OCI-LY1 (cell line): Measurements from ENCODE around the gene ZMIZ1.

Experiments
- H2AFZ ChIP-seq: fragments of 200-600 bp; sonication (generic), shearing (Covaris generic); 2 replicates; pipeline ENCODE4 v1.6.0; 2014; ENCODE audit warnings: antibody characterized with exemption, mild to moderate bottlenecking, low read length
- H3F3A ChIP-seq: fragments of 200-600 bp; sonication (generic), shearing (Covaris generic); 2 replicates; pipeline ENCODE4 v1.6.0; 2014; ENCODE audit warnings: mild to moderate bottlenecking, antibody characterized with exemption, low read length, moderate library complexity; ENCODE audit not compliant: insufficient read depth
- H3K27ac ChIP-seq: fragments of 200-600 bp; sonication (generic); 2 replicates; pipeline ENCODE4 v1.5.1; 2014; ENCODE audit warnings: low read length, mixed run types, mild to moderate bottlenecking, low read depth; ENCODE audit not compliant: poor library complexity, severe bottlenecking
- H3K27me3 ChIP-seq: fragments of 200-600 bp; sonication (generic); 2 replicates; pipeline ENCODE4 v1.6.0; 2014; ENCODE audit warnings: antibody characterized with exemption, mild to moderate bottlenecking, low read length, moderate library complexity; ENCODE audit not compliant: insufficient read depth
- H3K36me3 ChIP-seq: fragments of 200-600 bp; sonication (generic); 2 replicates; pipeline ENCODE4 v1.6.1; 2014; ENCODE audit warnings: mild to moderate bottlenecking, antibody characterized with exemption, low read length, moderate library complexity, mixed read lengths; ENCODE audit not compliant: insufficient read depth
- H3K4me1 ChIP-seq: fragments of 200-600 bp; sonication (generic); 2 replicates; pipeline ENCODE4 v1.5.1; 2014; ENCODE audit warnings: mild to moderate bottlenecking, low read length, moderate library complexity; ENCODE audit not compliant: insufficient read depth, severe bottlenecking
- H3K4me2 ChIP-seq: fragments of 200-600 bp; sonication (generic), shearing (Covaris generic); 2 replicates; pipeline ENCODE4 v1.6.1; 2014; ENCODE audit warnings: low read length
- H3K4me3 ChIP-seq: fragments of 200-600 bp; sonication (generic); 2 replicates; pipeline ENCODE4 v1.5.1; 2014; ENCODE audit warnings: low read length, low read depth, mild to moderate bottlenecking, mixed read lengths; ENCODE audit not compliant: poor library complexity, severe bottlenecking
- H3K79me2 ChIP-seq: fragments of 200-600 bp; shearing (Covaris generic); 2 replicates; pipeline ENCODE4 v1.6.1; 2016; ENCODE audit warnings: mixed run types, low read length, mixed read lengths; ENCODE audit not compliant: insufficient read depth
- H3K9ac ChIP-seq: fragments of 200-600 bp; sonication (generic), shearing (Covaris generic); 2 replicates; pipeline ENCODE4 v1.6.1; 2014; ENCODE audit warnings: mild to moderate bottlenecking, low read length, mixed read lengths
- H3K9me2 ChIP-seq: fragments of 200-600 bp; sonication (generic), shearing (Covaris generic); 2 replicates; pipeline ENCODE4 v1.6.1; 2014; ENCODE audit warnings: low read depth, mild to moderate bottlenecking, low read length, mixed read lengths
- H3K9me3 ChIP-seq: fragments of 200-600 bp; shearing (Covaris generic); 2 replicates; pipeline ENCODE4 v1.6.1; 2014; ENCODE audit warnings: low read length, mixed read lengths
- H4K20me1 ChIP-seq: fragments of 200-600 bp; sonication (generic), shearing (Covaris generic); 2 replicates; pipeline ENCODE4 v1.6.0; 2016; ENCODE audit warnings: mild to moderate bottlenecking, low read length; ENCODE audit not compliant: insufficient read depth
- CTCF ChIP-seq: fragments of 200-600 bp; sonication (generic), shearing (Covaris generic); IDR thresholded peaks from 2 replicates; pipeline ENCODE4 v1.5.1; 2017; ENCODE audit warnings: mild to moderate bottlenecking, antibody characterized with exemption, low read length, moderate library complexity, mixed read lengths
- EZH2 ChIP-seq: fragments of 200-600 bp; sonication (generic), shearing (Covaris generic); IDR thresholded peaks from 2 replicates; pipeline ENCODE4 v1.8.0; 2017; ENCODE audit warnings: borderline replicate concordance, mixed run types, mild to moderate bottlenecking, antibody characterized with exemption, low read length, moderate library complexity, mixed read lengths

ZMIZ1 gene

DNA sequence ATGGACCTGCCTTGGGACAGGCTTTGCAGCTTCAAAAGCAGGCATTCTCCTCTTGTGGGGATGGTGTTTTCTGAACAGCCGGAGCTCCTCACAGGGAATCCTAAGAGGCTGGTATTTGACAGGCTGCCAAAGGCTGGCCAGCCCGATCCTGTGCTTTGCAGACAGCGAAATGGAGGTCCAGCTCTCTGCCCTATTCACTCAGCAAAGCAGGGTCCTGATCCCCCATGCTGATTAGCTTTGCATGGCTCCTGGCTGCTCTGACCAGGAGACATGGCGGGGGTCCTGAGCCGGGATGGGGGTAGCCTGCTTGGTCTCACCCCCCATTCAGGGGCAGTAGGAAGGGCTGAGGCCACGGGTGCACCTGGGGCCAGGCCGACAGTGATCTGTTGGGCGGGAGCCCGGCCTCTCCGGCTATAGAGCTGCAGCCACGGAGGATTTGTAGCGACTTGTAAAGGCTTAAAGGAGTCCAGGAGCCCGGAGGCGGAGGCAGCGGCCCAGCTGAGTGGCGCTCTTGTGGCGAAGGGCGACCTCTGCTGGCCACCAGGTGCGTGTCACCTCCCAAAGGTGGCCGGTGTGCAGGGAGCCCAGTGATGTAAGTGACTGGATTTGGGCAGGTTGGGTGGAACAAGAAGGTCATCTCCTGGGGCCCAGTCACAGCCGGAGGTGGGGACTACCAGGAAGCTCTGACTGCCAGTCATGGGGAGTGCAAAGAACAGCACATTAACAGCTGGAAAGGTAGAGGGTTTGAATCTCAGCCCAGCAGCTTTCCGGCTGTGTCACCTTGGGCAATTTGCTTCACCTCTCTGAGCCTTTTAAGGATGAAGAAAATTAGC lies 126.5 kb downstream of the ZMIZ1 start:
- H3K9ac ChIP-seq: no peak overlapping the region
- H4K20me1 ChIP-seq: no peaks in the 10 kb centered on the region
- H3K4me3 ChIP-seq: no peak overlapping the region
- H3K27me3 ChIP-seq: no peaks in the 10 kb centered on the region
- no peaks in the 10 kb centered on the region for H3K9me3 ChIP-seq
- no peak overlapping the region for H3K4me2 ChIP-seq
- TF ChIP-seq CTCF (peak; percentile 91), EZH2 (no peak)
- no peak overlapping the region for H3K27ac ChIP-seq
- no peaks in the 10 kb centered on the region for H3K79me2 ChIP-seq
- H3K4me1 ChIP-seq: no peaks in the 10 kb centered on the region
- no peaks in the 10 kb centered on the region for H3F3A ChIP-seq
- no peak overlapping the region for H2AFZ ChIP-seq
- no peaks in the 10 kb centered on the region for H3K36me3 ChIP-seq
- H3K9me2 ChIP-seq: no peaks in the 10 kb centered on the region

DNA sequence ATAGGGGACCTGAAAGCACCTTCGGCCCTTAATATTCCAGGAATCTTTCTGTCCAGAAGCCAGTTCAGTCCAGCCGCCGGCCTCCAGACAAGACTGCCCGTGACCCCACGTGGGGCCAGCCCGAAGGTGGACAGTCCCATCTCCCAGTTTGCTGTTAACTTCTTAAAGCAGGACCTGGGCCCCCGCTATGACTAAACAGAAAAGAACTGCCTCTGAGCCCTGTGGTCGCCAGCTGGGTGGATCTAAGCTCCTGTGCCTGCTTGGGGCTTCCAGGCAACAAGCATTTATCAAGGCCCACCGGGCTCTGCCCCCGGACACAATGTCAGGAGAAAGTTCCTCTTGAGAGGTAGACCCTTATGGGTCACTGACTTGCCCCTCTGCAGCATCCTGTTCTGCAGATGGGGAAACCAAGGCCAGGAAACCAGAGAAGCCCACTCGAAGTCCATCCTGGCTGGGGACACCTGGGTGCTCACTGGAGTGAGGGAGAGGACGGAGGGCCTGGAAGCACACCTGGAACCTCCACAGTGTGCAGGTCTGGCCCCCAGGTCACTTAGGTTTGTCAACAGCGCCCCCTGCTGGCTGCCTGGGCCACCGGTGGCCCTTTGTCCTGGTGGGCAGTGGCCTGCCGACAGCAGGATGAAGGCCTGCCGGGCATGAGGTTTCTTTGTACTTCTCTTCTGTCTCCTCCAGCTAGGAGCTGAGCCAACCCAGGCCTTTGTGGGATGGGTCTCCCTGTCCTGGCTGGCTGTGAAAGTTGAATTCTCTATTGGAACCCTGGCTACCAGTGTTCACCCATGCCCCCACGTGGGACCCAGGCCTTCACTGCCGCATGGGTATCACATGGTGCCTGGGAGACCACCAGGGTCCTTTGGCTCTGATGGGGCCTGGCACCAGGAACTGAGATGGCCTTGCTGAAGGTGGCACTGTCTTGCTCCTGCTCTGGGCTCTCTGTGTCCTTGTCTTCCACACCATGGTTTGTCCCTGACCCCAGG lies 128.0 kb downstream of the ZMIZ1 start:
- Histone ChIP-seq H3K4me3 (no peak overlapping the region), H4K20me1 (no peaks in the 10 kb centered on the region), H3K79me2 (no peaks in the 10 kb centered on the region), H3K9me2 (no peaks in the 10 kb centered on the region), H3K27me3 (no peaks in the 10 kb centered on the region), H3K9me3 (no peaks in the 10 kb centered on the region), H3K4me2 (no peak overlapping the region), H3K36me3 (no peaks in the 10 kb centered on the region), H3K27ac (no peak overlapping the region), H3K9ac (no peak overlapping the region), H3F3A (no peaks in the 10 kb centered on the region), H3K4me1 (no peaks in the 10 kb centered on the region), H2AFZ (no peak overlapping the region)
- TF ChIP-seq EZH2 (no peak), CTCF (peak; percentile 73)

- Histone ChIP-seq H3K79me2 (no peaks in the 10 kb centered on the region), H3K9me3 (no peaks in the 10 kb centered on the region), H3K9me2 (no peaks in the 10 kb centered on the region), H3K27me3 (no peaks in the 10 kb centered on the region), H3K36me3 (no peaks in the 10 kb centered on the region), H3F3A (no peaks in the 10 kb centered on the region), H3K4me3 (no peak overlapping the region), H3K4me1 (no peaks in the 10 kb centered on the region), H3K9ac (no peak overlapping the region), H2AFZ (no peak overlapping the region), H4K20me1 (no peaks in the 10 kb centered on the region), H3K27ac (no peak overlapping the region), H3K4me2 (no peak overlapping the region)
- TF ChIP-seq CTCF (no peak), EZH2 (no peak)
Measured at GRCh38 chr10:79197558-79197957, 128.8 kb downstream of the ZMIZ1 start.
